Body of pancreas (tissue), 4 donors: ENCODE measurements around the gene PYDC2.

Source experiments
- POLR2A ChIP-seq, 3 donors: fragments of 450-650 bp; IDR thresholded peaks; one replicate each; pipeline ENCODE4 v1.6.1; 2016; ENCODE audit warnings: antibody characterized with exemption in 3 of 3, mild to moderate bottlenecking in 2 of 3
- TF ChIP-seq, protein P1 (sequence below), 7 experiments: fragments of 450-650 bp in 4 of 7; fragments of 200-600 bp in 3 of 7; sonication (generic) in 3 of 7; IDR thresholded peaks; one replicate each; pipeline ENCODE4 v1.5.1; 2016 to 2019; ENCODE audit warnings: antibody characterized with exemption in 7 of 7

DNA sequence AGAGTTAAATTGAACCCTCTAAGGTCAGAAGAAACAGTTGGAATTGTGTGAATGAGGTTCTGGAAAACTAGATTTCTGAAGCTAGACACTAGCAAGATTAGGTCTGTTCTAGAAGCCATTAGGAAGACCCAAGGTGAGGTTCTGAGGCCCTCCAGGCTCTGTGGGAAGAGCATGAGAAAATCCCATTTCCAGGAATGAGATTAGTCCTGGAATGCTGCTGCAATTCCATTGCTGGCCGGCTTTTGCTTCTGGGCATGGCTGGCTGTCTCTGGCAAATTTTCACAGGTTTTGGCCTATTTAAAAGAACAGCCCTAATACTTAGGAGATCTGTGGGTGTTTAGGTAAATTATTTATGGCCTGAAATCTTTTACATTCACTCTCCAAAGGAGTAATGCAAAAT is 26.9 kb upstream of the PYDC2 start:
- TF ChIP-seq, protein P1, sequence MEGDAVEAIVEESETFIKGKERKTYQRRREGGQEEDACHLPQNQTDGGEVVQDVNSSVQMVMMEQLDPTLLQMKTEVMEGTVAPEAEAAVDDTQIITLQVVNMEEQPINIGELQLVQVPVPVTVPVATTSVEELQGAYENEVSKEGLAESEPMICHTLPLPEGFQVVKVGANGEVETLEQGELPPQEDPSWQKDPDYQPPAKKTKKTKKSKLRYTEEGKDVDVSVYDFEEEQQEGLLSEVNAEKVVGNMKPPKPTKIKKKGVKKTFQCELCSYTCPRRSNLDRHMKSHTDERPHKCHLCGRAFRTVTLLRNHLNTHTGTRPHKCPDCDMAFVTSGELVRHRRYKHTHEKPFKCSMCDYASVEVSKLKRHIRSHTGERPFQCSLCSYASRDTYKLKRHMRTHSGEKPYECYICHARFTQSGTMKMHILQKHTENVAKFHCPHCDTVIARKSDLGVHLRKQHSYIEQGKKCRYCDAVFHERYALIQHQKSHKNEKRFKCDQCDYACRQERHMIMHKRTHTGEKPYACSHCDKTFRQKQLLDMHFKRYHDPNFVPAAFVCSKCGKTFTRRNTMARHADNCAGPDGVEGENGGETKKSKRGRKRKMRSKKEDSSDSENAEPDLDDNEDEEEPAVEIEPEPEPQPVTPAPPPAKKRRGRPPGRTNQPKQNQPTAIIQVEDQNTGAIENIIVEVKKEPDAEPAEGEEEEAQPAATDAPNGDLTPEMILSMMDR (IDR thresholded peaks at IDR 0.05): no peak
- no peak for TF ChIP-seq POLR2A (IDR thresholded peaks at IDR 0.05)
